Testis (tissue), 3 donors: ENCODE measurements around the gene GRIP1. TPM values are rescaled to one million over a fixed set of nuclear protein-coding genes. Genes with fewer than 3 reads are reported as not detected.
"Not testable (repeated sequence)": the region's sequence is repeated elsewhere in the genome, so short reads cannot be mapped to it uniquely, and the experiment has no call there.

Source experiments
- DNase-seq: peaks from one replicate; pipeline ENCODE4 v3.0.0-alpha.2; 2019
- H3K27ac ChIP-seq, 2 donors: fragments of 200-600 bp; sonication (generic); one replicate each; pipeline ENCODE4 v1.5.1; 2019
- H3K27me3 ChIP-seq: fragments of 200-600 bp; sonication (generic); one replicate; pipeline ENCODE4 v1.5.1; 2019
- H3K36me3 ChIP-seq: fragments of 200-600 bp; sonication (generic); one replicate; pipeline ENCODE4 v1.5.1; 2017; ENCODE audit warnings: low read depth; ENCODE audit errors: missing control alignments
- H3K4me1 ChIP-seq: fragments of 200-600 bp; sonication (generic); one replicate; pipeline ENCODE4 v1.5.1; 2019
- H3K4me3 ChIP-seq, 2 donors: fragments of 200-600 bp; sonication (generic); one replicate each; pipeline ENCODE4 v1.5.1; 2017 to 2019
- H3K9me3 ChIP-seq: fragments of 200-600 bp; sonication (generic); one replicate; pipeline ENCODE4 v1.5.1; 2017
- CTCF ChIP-seq, 3 experiments: fragments of 450-650 bp in 2 of 3; fragments of 200-600 bp in 1 of 3; sonication (generic) in 1 of 3; IDR thresholded peaks; one replicate each; pipeline ENCODE4 v1.5.1; 2016 to 2019; ENCODE audit warnings: antibody characterized with exemption in 3 of 3, mild to moderate bottlenecking in 2 of 3, moderate library complexity in 1 of 3
- POLR2A ChIP-seq: fragments of 450-650 bp; IDR thresholded peaks from one replicate; pipeline ENCODE4 v1.6.1; 2017; ENCODE audit warnings: antibody characterized with exemption, mild to moderate bottlenecking, moderate library complexity
- WGBS, 2 donors: methylation state at CpG; one replicate each; pipeline ENCODE4 v1.1.5; 2018; 5-methylcytosine and 5-hydroxymethylcytosine counted together
- intact Hi-C: fragments of 100-400 bp; cut with DNase I; formaldehyde crosslinking; loops from one replicate; pipeline ENCODE4 v1.15.1; 2023; ENCODE audit warnings: low total_unique reads
- polyA plus RNA-seq: library from polyadenylated mRNA; stranded (reverse); fragments of 350-450 nt; fragmentation: Illumina TruSeq; extraction: RNeasy Lipid Tissue Mini Kit (QIAGEN cat#74804); gene quantifications from one replicate; pipeline ENCODE4 v1.2.3, GENCODE V29; 2014; ENCODE audit warnings: low read depth, low replicate concordance; ENCODE audit not compliant: insufficient read depth
- total RNA-seq, 2 donors: library from RNA; depleted of rRNA; stranded (reverse); fragments of >200 nt; gene quantifications; one replicate each; pipeline ENCODE4 v1.2.3, GENCODE V29; 2016

GRIP1 gene
- total and polyA plus RNA-seq, 3 donors from 2014 or later = 12.0 to 14.0 (median 12.9) TPM

GRCh38 chr12:66309606-66310005, 369.3 kb downstream of the GRIP1 start:
- H3K27me3 ChIP-seq = no peaks in the 10 kb centered on the region
- no peak overlapping the region for H3K4me3 ChIP-seq
- no peaks in the 10 kb centered on the region for H3K9me3 ChIP-seq
- DNase-seq = no peak
- no peaks in the 10 kb centered on the region for H3K36me3 ChIP-seq
- intact Hi-C loops = no loop called here
- TF ChIP-seq POLR2A = no peak
- TF ChIP-seq CTCF (IDR thresholded peaks at IDR 0.05) = no peak
- no peak overlapping the region for H3K27ac ChIP-seq
- H3K4me1 ChIP-seq = no peaks in the 10 kb centered on the region
- 96% methylated on average over 1 of the region's 1 CpG for WGBS, 2 donors

GRCh38 chr12:66304296-66304900, 374.5 kb downstream of the GRIP1 start:
- intact Hi-C loops = no loop called here
- Histone ChIP-seq H3K4me1 (peaks cover 9% of the 10 kb centered on the region), H3K27me3 (no peaks in the 10 kb centered on the region), H3K27ac (no peak overlapping the region), H3K4me3 (no peak overlapping the region), H3K9me3 (no peaks in the 10 kb centered on the region), H3K36me3 (no peaks in the 10 kb centered on the region)
- 55 to 72% methylated on average over 6 of the region's 6 CpGs for WGBS, 2 donors
- TF ChIP-seq POLR2A (no peak), CTCF (IDR thresholded peaks at IDR 0.05) (no peak)
- DNase-seq = no peak

- DNase-seq, H3K9me3 ChIP-seq, H3K27ac ChIP-seq, intact Hi-C loops, H3K27me3 ChIP-seq, H3K36me3 ChIP-seq, H3K4me1 ChIP-seq: not testable (repeated sequence)
- 61 to 69% methylated on average over 14 of the region's 14 CpGs for WGBS, 2 donors
- H3K4me3 ChIP-seq = peak overlapping the region in 1 of 2 donors; percentile 64
Measured at GRCh38 chr12:66303316-66303804, 375.5 kb downstream of the GRIP1 start.

- Histone ChIP-seq H3K27ac (peak overlapping the region; percentile 46 to 70), H3K4me1 (peaks cover 9% of the 10 kb centered on the region), H3K4me3 (peak overlapping the region; percentile 64 to 80), H3K9me3 (no peaks in the 10 kb centered on the region), H3K36me3 (no peaks in the 10 kb centered on the region), H3K27me3 (no peaks in the 10 kb centered on the region)
- 6 to 9% methylated on average over 6 of the region's 6 CpGs for WGBS, 2 donors
- intact Hi-C loops = no loop called here
- TF ChIP-seq CTCF (IDR thresholded peaks at IDR 0.05) = no peak
- no peak for DNase-seq
Measured at GRCh38 chr12:66302827-66303169, 376.1 kb downstream of the GRIP1 start.

- Histone ChIP-seq H3K4me1 (peaks cover 9% of the 10 kb centered on the region), H3K36me3 (no peaks in the 10 kb centered on the region), H3K9me3 (no peaks in the 10 kb centered on the region), H3K4me3 (peak within 1 kb of the TSS; percentile 64 to 80), H3K27me3 (no peaks in the 10 kb centered on the region), H3K27ac (peak within 1 kb of the TSS; percentile 46 to 70)
- TF ChIP-seq CTCF (IDR thresholded peaks at IDR 0.05) = no peak
- no peak for TF ChIP-seq POLR2A
- intact Hi-C loops = no loop called here
- DNase-seq = peak; percentile 99
- 0 to 1% methylated on average over 38 to 44 of the region's 45 CpGs for WGBS, 2 donors
Measured at GRCh38 chr12:66301944-66302826, 376.7 kb downstream of the GRIP1 start, which contains the start of gene HELB. TSS of gene HELB (plus strand) at chr12:66302493. CDS start at chr12:66302604, 111 bp downstream.
